ENCODE results near the gene SH3BGRL3.

GRCh38 chr1:26286064-26286416, 6.2 kb downstream of the SH3BGRL3 start:
- no peak for TF ChIP-seq EZH2 (IDR thresholded peaks at IDR 0.05; ENCODE audit: insufficient read depth, poor library complexity, severe bottlenecking)
- TF ChIP-seq EZH2phosphoT487 (IDR thresholded peaks at IDR 0.05; ENCODE audit: insufficient read depth, low read depth): no peak

Measured in GM23248 (cell line).